Liver (tissue), 9 donors: ENCODE measurements around the gene GRIK1. TPM values are rescaled to one million over a fixed set of nuclear protein-coding genes. Genes with fewer than 3 reads are reported as not detected.

Source experiments
- DNase-seq: peaks from one replicate; pipeline ENCODE4 v3.0.0-alpha.2; 2017; ENCODE audit warnings: low spot score
- H3K27ac ChIP-seq, 2 donors: one replicate each; pipeline ENCODE4 v1.7.0; 2013; ENCODE audit warnings: inconsistent platforms in 2 of 2, low read length in 2 of 2, control low read depth in 1 of 2, low read depth in 1 of 2, mild to moderate bottlenecking in 1 of 2
- H3K27me3 ChIP-seq, 4 donors: one replicate each; pipeline versions ENCODE4 v1.6.1 to v1.7.0; 2013; ENCODE audit warnings: low read length in 3 of 4, inconsistent platforms in 1 of 4, mild to moderate bottlenecking in 1 of 4, moderate library complexity in 1 of 4; ENCODE audit not compliant: control insufficient read depth in 4 of 4, insufficient read depth in 4 of 4
- H3K36me3 ChIP-seq, 4 donors: one replicate each; pipeline versions ENCODE4 v1.6.1 to v1.7.0; 2013; ENCODE audit warnings: low read length in 3 of 4, mild to moderate bottlenecking in 3 of 4, low read depth in 1 of 4, moderate library complexity in 1 of 4; ENCODE audit not compliant: control insufficient read depth in 4 of 4, insufficient read depth in 3 of 4
- H3K4me1 ChIP-seq, 4 donors: one replicate each; pipeline versions ENCODE4 v1.6.1 to v1.7.0; 2013; ENCODE audit warnings: low read length in 3 of 4, mild to moderate bottlenecking in 3 of 4, moderate library complexity in 1 of 4; ENCODE audit not compliant: control insufficient read depth in 4 of 4, insufficient read depth in 4 of 4
- H3K4me3 ChIP-seq, 3 donors: one replicate each; pipeline versions ENCODE4 v1.6.1 to v1.7.0; 2013; ENCODE audit warnings: low read length in 3 of 3, control low read depth in 1 of 3, low read depth in 1 of 3, mild to moderate bottlenecking in 1 of 3
- H3K9ac ChIP-seq, 2 donors: one replicate each; pipeline ENCODE4 v1.7.0; 2013; ENCODE audit warnings: low read length in 2 of 2, mild to moderate bottlenecking in 2 of 2, moderate library complexity in 2 of 2, control low read depth in 1 of 2, low read depth in 1 of 2
- H3K9me3 ChIP-seq, 4 donors: one replicate each; pipeline versions ENCODE4 v1.6.1 to v1.7.0; 2013; ENCODE audit warnings: low read length in 3 of 4; ENCODE audit not compliant: control insufficient read depth in 4 of 4
- ATF3 ChIP-seq: IDR thresholded peaks from 2 replicates; pipeline ENCODE4 v1.6.1; 2016; ENCODE audit warnings: antibody characterized with exemption
- EGR1 ChIP-seq, 2 donors: IDR thresholded peaks; 2 replicates each; pipeline ENCODE4 v1.6.1; 2016 to 2018; ENCODE audit warnings: antibody characterized with exemption in 2 of 2, low read depth in 2 of 2
- FOXA1 ChIP-seq: IDR thresholded peaks from 2 replicates; pipeline ENCODE4 v1.6.1; 2016; ENCODE audit warnings: antibody characterized with exemption
- FOXA2 ChIP-seq: IDR thresholded peaks from 2 replicates; pipeline ENCODE4 v1.6.1; 2016; ENCODE audit warnings: antibody characterized with exemption
- GABPA ChIP-seq, 2 donors: IDR thresholded peaks in 1 of 2; conservative IDR thresholded peaks in 1 of 2; 2 replicates each; pipeline ENCODE4 v1.6.1; 2016; ENCODE audit warnings: antibody characterized with exemption in 2 of 2, mild to moderate bottlenecking in 1 of 2, moderate library complexity in 1 of 2
- HNF4A ChIP-seq, 2 donors: conservative IDR thresholded peaks; 2 replicates each; pipeline ENCODE4 v1.6.1; 2016; ENCODE audit warnings: antibody characterized with exemption in 2 of 2, mild to moderate bottlenecking in 2 of 2
- HNF4G ChIP-seq: IDR thresholded peaks from 2 replicates; pipeline ENCODE4 v1.6.1; 2016; ENCODE audit warnings: antibody characterized with exemption
- JUND ChIP-seq, 2 donors: IDR thresholded peaks; 2 replicates each; pipeline ENCODE4 v1.6.1; 2016; ENCODE audit warnings: antibody characterized with exemption in 2 of 2
- MAX ChIP-seq: IDR thresholded peaks from 2 replicates; pipeline ENCODE4 v1.6.1; 2016; ENCODE audit warnings: antibody characterized with exemption
- NR2F2 ChIP-seq: IDR thresholded peaks from 2 replicates; pipeline ENCODE4 v1.6.1; 2016; ENCODE audit warnings: antibody characterized with exemption
- RAD21 ChIP-seq, 2 donors: IDR thresholded peaks; 2 replicates each; pipeline ENCODE4 v1.6.1; 2016; ENCODE audit warnings: antibody characterized with exemption in 2 of 2, mild to moderate bottlenecking in 2 of 2
- RXRA ChIP-seq, 2 donors: IDR thresholded peaks; 2 replicates each; pipeline ENCODE4 v1.6.1; 2017 to 2018; ENCODE audit warnings: antibody characterized with exemption in 2 of 2, mild to moderate bottlenecking in 1 of 2
- SP1 ChIP-seq: IDR thresholded peaks from 2 replicates; pipeline ENCODE4 v1.6.1; 2018; ENCODE audit warnings: antibody characterized with exemption, mild to moderate bottlenecking
- TAF1 ChIP-seq: conservative IDR thresholded peaks from 2 replicates; pipeline ENCODE4 v1.6.1; 2016; ENCODE audit warnings: antibody characterized with exemption, mild to moderate bottlenecking
- YY1 ChIP-seq: IDR thresholded peaks from 2 replicates; pipeline ENCODE4 v1.6.1; 2016; ENCODE audit warnings: antibody characterized with exemption, mild to moderate bottlenecking
- WGBS: extraction: QIAGEN DNeasy Blood & Tissue Kit; methylation state at CpG from one replicate; pipeline ENCODE4 v1.1.7; 2013; 5-methylcytosine and 5-hydroxymethylcytosine counted together
- polyA plus RNA-seq, 2 donors: library from polyadenylated mRNA; stranded (reverse) in 1 of 2; unstranded in 1 of 2; fragments of 200-250 nt in 1 of 2; fragments of >200 nt in 1 of 2; fragmentation: Nextera tagmentation in 1 of 2; extraction: Ambion mirVana in 1 of 2; gene quantifications; one replicate each; pipeline versions ENCODE4 v1.2.1 to v1.2.3, GENCODE V29; 2013 to 2015
- total RNA-seq, 2 donors: library from RNA; depleted of rRNA; stranded (reverse); fragments of >200 nt; gene quantifications; one replicate each; pipeline ENCODE4 v1.2.3, GENCODE V29; 2014
- TF ChIP-seq, protein P1 (sequence below): IDR thresholded peaks from 2 replicates; pipeline ENCODE4 v1.6.1; 2016; ENCODE audit warnings: antibody characterized with exemption
- TF ChIP-seq, protein P2 (sequence below): fragments of 150-350 bp; IDR thresholded peaks from 2 replicates; pipeline ENCODE4 v1.5.1; 2017; ENCODE audit warnings: improper control_type of control experiment, low read depth, low read length; ENCODE audit not compliant: missing input control
- TF ChIP-seq, protein P3 (sequence below): IDR thresholded peaks from 2 replicates; pipeline ENCODE4 v1.6.1; 2016; ENCODE audit warnings: antibody characterized with exemption, mild to moderate bottlenecking
- donor health status: healthy.
- donor health status: healthy.
- donor health status: healthy.
- donor health status: healthy.
- donor health status: healthy.

GRIK1 gene
- total and polyA plus RNA-seq, 4 donors, result 0.02 to 0.14 (median 0.05) TPM; not detected in 1

GRCh38 chr21:29641635-29642550 lies 297.9 kb downstream of the GRIK1 start (continued):
- TF ChIP-seq EGR1 (IDR thresholded peaks at IDR 0.05; ENCODE audit: low read depth in 2 of 2), result no peak
- no peak for TF ChIP-seq NR2F2
- TF ChIP-seq HNF4G, result no peak
- no peak for TF ChIP-seq YY1
- no peak for TF ChIP-seq SP1
- TF ChIP-seq MAX, result no peak

GRCh38 chr21:29641001-29641634 lies 298.7 kb downstream of the GRIK1 start:
- WGBS, result 86% methylated on average over 5 of the region's 5 CpGs
- Histone ChIP-seq H3K36me3 (no peaks in the 10 kb centered on the region), H3K9me3 (no peaks in the 10 kb centered on the region), H3K4me1 (no peaks in the 10 kb centered on the region), H3K9ac (no peak overlapping the region), H3K27ac (no peak overlapping the region), H3K27me3 (no peaks in the 10 kb centered on the region), H3K4me3 (no peak overlapping the region)
- no peak for TF ChIP-seq JUND (IDR thresholded peaks at IDR 0.05)
- TF ChIP-seq TAF1, result no peak
- TF ChIP-seq SP1, result no peak
- TF ChIP-seq GABPA (IDR thresholded peaks at IDR 0.05 in 1 of 2, conservative IDR thresholded peaks at IDR 0.05 in 1 of 2), result no peak
- no peak for TF ChIP-seq HNF4A (conservative IDR thresholded peaks at IDR 0.05)
- no peak for TF ChIP-seq NR2F2
- no peak for TF ChIP-seq ATF3
- no peak for TF ChIP-seq FOXA1
- no peak for TF ChIP-seq HNF4G
- TF ChIP-seq, protein P1, sequence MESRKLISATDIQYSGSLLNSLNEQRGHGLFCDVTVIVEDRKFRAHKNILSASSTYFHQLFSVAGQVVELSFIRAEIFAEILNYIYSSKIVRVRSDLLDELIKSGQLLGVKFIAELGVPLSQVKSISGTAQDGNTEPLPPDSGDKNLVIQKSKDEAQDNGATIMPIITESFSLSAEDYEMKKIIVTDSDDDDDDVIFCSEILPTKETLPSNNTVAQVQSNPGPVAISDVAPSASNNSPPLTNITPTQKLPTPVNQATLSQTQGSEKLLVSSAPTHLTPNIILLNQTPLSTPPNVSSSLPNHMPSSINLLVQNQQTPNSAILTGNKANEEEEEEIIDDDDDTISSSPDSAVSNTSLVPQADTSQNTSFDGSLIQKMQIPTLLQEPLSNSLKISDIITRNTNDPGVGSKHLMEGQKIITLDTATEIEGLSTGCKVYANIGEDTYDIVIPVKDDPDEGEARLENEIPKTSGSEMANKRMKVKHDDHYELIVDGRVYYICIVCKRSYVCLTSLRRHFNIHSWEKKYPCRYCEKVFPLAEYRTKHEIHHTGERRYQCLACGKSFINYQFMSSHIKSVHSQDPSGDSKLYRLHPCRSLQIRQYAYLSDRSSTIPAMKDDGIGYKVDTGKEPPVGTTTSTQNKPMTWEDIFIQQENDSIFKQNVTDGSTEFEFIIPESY, result no peak
- TF ChIP-seq YY1, result no peak
- TF ChIP-seq EGR1 (IDR thresholded peaks at IDR 0.05; ENCODE audit: low read depth in 2 of 2), result no peak
- no peak for TF ChIP-seq FOXA2
- no peak for TF ChIP-seq MAX
- TF ChIP-seq, protein P2, sequence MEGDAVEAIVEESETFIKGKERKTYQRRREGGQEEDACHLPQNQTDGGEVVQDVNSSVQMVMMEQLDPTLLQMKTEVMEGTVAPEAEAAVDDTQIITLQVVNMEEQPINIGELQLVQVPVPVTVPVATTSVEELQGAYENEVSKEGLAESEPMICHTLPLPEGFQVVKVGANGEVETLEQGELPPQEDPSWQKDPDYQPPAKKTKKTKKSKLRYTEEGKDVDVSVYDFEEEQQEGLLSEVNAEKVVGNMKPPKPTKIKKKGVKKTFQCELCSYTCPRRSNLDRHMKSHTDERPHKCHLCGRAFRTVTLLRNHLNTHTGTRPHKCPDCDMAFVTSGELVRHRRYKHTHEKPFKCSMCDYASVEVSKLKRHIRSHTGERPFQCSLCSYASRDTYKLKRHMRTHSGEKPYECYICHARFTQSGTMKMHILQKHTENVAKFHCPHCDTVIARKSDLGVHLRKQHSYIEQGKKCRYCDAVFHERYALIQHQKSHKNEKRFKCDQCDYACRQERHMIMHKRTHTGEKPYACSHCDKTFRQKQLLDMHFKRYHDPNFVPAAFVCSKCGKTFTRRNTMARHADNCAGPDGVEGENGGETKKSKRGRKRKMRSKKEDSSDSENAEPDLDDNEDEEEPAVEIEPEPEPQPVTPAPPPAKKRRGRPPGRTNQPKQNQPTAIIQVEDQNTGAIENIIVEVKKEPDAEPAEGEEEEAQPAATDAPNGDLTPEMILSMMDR, result no peak
- no peak for TF ChIP-seq RXRA (IDR thresholded peaks at IDR 0.05)
- TF ChIP-seq, protein P3, sequence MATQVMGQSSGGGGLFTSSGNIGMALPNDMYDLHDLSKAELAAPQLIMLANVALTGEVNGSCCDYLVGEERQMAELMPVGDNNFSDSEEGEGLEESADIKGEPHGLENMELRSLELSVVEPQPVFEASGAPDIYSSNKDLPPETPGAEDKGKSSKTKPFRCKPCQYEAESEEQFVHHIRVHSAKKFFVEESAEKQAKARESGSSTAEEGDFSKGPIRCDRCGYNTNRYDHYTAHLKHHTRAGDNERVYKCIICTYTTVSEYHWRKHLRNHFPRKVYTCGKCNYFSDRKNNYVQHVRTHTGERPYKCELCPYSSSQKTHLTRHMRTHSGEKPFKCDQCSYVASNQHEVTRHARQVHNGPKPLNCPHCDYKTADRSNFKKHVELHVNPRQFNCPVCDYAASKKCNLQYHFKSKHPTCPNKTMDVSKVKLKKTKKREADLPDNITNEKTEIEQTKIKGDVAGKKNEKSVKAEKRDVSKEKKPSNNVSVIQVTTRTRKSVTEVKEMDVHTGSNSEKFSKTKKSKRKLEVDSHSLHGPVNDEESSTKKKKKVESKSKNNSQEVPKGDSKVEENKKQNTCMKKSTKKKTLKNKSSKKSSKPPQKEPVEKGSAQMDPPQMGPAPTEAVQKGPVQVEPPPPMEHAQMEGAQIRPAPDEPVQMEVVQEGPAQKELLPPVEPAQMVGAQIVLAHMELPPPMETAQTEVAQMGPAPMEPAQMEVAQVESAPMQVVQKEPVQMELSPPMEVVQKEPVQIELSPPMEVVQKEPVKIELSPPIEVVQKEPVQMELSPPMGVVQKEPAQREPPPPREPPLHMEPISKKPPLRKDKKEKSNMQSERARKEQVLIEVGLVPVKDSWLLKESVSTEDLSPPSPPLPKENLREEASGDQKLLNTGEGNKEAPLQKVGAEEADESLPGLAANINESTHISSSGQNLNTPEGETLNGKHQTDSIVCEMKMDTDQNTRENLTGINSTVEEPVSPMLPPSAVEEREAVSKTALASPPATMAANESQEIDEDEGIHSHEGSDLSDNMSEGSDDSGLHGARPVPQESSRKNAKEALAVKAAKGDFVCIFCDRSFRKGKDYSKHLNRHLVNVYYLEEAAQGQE, result no peak
- no peak for TF ChIP-seq RAD21 (IDR thresholded peaks at IDR 0.05)
- DNase-seq, result no peak
